GM18951 (cell line): ENCODE measurements around the gene SKAP2.

Source experiments
- POLR2A ChIP-seq: IDR thresholded peaks from 4 replicates; pipeline ENCODE4 v1.6.1; 2011; ENCODE audit warnings: mild to moderate bottlenecking; ENCODE audit not compliant: insufficient read length, insufficient read depth; ENCODE audit errors: extremely low read depth
- in situ Hi-C: fragments of 300-500 bp; cut with MboI; formaldehyde crosslinking; loops from one replicate; pipeline ENCODE4 v1.12.0; 2022; ENCODE audit warnings: low sequenced_read_pairs, mixed read lengths, inconsistent platforms; ENCODE audit not compliant: unreplicated experiment

Gene SKAP2

GRCh38 chr7:26655781-26656180 is 208.6 kb downstream of the SKAP2 start:
- in situ Hi-C loops = loop anchor here (10.0 to 25.0 kb wide), 3 partner anchors 281 to 768 kb away; no protein-coding TSS in a partner anchor
- TF ChIP-seq POLR2A = no peak

- in situ Hi-C loops = loop anchor here (10.0 to 25.0 kb wide), 3 partner anchors 279 to 766 kb away; no protein-coding TSS in a partner anchor
- TF ChIP-seq POLR2A = no peak
Observed at GRCh38 chr7:26653430-26654399, 210.7 kb downstream of the SKAP2 start.

DNA sequence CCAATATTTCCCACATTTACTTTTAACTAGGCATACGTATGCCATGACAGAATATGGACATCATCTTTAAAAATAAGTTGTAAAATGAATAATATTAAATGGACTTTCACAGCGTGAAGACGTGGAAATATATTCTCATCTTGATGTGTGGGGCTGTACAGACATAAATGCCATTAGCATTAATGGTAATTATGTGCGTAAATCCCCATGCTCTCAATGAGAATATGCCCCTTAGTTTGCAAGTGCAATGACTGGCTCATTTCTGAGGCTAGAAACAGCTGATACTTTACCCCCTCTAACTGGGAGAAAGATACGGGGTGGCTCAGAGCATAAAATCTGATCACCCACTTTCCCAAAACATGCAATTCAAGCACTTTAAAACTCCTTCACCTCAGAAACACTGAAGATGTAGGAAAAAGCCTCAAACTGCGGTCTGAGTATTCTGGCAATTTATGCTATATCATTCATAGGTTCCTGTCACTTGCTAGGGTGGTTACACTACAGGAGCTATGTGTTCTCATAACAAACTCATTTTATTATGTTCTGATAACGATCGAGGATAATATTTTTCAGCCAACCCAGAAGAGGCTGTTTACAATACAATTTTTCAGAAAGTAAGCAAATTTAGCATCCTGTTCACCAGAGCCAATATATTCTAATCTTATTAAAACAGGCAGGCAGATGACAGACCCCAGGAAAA is 211.8 kb downstream of the SKAP2 start:
- in situ Hi-C loops = loop anchor here (10.0 to 25.0 kb wide), 3 partner anchors 278 to 765 kb away; no protein-coding TSS in a partner anchor
- TF ChIP-seq POLR2A = no peak

GRCh38 chr7:26650103-26650502 is 214.3 kb downstream of the SKAP2 start:
- TF ChIP-seq POLR2A = no peak
- in situ Hi-C loops = loop anchor here (10.0 to 25.0 kb wide), 3 partner anchors 275 to 763 kb away; no protein-coding TSS in a partner anchor

DNA sequence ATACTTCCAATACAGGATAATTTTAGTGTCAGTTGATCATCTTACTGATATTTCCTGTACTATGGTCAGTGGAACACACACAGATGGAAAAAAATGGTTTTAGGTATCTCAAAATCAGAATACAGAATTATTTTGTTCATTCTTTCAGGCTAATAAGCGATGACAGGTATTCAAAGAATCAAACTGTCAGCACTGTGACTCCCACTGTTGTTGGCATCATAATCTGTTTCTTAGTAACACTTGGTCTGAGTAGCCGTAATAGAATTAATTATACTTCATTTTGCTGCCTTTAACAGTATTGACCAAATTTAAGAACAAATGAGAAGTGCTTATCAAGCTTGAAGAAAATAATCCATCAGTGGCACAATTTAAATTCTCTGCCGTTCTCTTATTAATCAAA is 215.0 kb downstream of the SKAP2 start:
- no peak for TF ChIP-seq POLR2A
- in situ Hi-C loops = no loop called here

DNA sequence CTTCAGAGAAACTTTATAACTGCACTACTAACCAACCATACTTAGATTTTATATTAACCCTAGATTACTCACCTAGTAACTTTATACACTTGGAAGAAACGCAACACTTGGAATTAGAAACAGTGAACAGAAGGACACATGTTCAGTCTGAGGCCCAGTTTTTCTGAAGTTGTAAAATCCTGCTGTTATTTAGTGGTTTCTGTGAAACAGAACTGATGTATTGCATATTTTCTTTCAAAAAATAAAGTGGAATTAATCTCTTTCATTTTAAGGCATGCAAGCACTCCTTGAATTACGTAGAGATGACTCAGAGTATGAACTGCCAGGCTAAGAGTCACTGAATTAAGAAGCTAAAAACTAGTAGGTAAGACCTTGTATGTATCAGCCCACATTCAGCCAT is 215.8 kb downstream of the SKAP2 start:
- in situ Hi-C loops = no loop called here
- no peak for TF ChIP-seq POLR2A

DNA sequence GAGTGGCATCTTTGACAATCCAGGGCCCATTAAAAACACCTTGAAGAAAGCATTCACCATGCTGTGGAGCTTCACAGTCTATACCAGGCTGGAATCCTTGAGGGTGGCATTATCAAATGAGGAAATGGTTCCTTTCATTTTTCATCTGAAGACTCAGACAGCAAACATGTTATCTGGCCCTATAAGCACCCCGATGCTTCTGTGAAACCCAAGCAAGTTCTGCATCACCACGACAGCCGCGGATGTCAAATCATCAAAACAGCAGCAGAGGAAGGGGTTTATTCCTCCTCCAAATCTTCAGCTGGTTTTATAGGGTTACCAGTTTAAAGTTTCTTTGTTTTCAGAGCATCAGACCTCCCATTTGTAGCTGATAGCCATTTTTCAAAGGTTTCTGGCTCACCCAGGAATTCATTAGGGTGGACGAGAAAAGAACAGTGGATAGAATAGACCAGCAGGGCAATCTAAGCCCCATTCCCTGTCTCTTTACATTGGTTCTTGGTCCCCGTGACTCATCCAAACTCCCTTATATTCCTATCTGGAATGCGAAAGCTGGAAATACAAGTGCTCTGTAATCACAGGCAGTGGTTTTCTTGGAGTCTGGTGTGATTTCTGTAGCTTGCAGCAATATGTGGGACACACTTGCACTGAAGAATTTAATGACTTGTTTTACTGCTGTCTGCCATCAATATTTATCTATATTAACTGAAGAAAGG is 217.9 kb downstream of the SKAP2 start:
- in situ Hi-C loops = no loop called here
- TF ChIP-seq POLR2A = no peak

DNA sequence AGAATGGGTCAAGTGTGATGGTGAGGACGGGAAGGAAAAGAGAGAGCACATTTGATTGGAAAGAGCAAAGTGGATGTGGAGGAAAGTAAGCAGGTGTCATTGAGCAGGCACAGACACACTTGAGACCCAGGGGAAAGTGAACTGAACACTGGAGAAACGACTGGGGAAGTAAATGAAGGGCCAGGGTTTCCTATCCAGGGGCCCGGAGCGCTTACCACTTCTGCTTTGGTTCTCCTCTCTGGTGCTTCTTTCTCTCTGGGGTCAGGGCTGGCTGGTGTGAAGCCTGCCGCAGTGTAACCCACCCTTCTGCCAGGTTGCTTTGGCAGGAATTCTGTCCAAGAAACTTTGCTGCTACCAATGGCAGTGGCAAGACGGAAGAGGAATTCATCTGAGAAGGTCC is 219.3 kb downstream of the SKAP2 start:
- in situ Hi-C loops = no loop called here
- TF ChIP-seq POLR2A = no peak

GRCh38 chr7:26642416-26642815 is 222.0 kb downstream of the SKAP2 start:
- no peak for TF ChIP-seq POLR2A
- in situ Hi-C loops = no loop called here

- no peak for TF ChIP-seq POLR2A
- in situ Hi-C loops = no loop called here
Observed at GRCh38 chr7:26639695-26640094, 224.7 kb downstream of the SKAP2 start.

DNA sequence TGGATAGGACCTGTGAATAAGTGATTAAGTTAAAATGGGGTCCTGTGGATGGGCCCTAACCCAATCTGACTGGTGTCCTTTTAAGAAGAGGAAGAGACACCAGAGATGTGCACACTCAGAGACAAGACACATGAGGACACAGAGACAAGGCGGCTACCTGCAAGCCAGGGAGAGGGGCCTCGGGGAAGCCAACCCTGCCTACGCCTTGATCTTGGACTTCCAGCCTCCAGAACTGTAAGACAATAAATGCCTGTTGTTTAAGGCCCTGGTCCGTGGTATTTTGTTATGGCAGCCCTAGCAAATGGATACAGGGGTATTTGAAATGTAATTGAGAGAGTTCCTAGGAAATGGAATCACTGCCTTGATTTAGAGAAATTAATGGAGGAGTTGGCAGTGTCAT is 225.3 kb downstream of the SKAP2 start:
- TF ChIP-seq POLR2A = no peak
- in situ Hi-C loops = no loop called here

- no peak for TF ChIP-seq POLR2A
- in situ Hi-C loops = no loop called here
Observed at GRCh38 chr7:26638140-26638539, 226.2 kb downstream of the SKAP2 start.

- in situ Hi-C loops = no loop called here
- no peak for TF ChIP-seq POLR2A
Observed at GRCh38 chr7:26637610-26638009, 226.8 kb downstream of the SKAP2 start.

GRCh38 chr7:26636808-26637207 is 227.6 kb downstream of the SKAP2 start:
- no peak for TF ChIP-seq POLR2A
- in situ Hi-C loops = no loop called here
